ENCODE results near the gene BAIAP2L1.
A peak's percentile ranks its signal among the peaks of the same experiment; 100 is the strongest.
"Not testable (repeated sequence)": the region's sequence is repeated elsewhere in the genome, so short reads cannot be mapped to it uniquely, and the experiment has no call there.

The BAIAP2L1 gene

GRCh38 chr7:98399462-98399861 lies 1.4 kb downstream of the BAIAP2L1 start:
- H3K27ac ChIP-seq (ENCODE audit: low read depth in 2 of 2, low read length in 2 of 2), result peak overlapping the region; percentile 92 to 98
- no peaks in the 10 kb centered on the region for H3K9me3 ChIP-seq (ENCODE audit: control insufficient read depth in 2 of 2, low read length in 2 of 2)
- no peaks in the 10 kb centered on the region for H3K27me3 ChIP-seq (ENCODE audit: control insufficient read depth in 2 of 2, insufficient read depth in 2 of 2, low read length in 2 of 2)
- no peaks in the 10 kb centered on the region for H3K36me3 ChIP-seq (ENCODE audit: control insufficient read depth in 2 of 2, insufficient read depth in 2 of 2, low read length in 2 of 2)
- peak overlapping the region; percentile 81 to 94 for H3K4me3 ChIP-seq (ENCODE audit: low read length in 2 of 2)
- peaks cover 2 to 26% of the 10 kb centered on the region in 2 donors for H3K4me1 ChIP-seq (ENCODE audit: control insufficient read depth in 2 of 2, insufficient read depth in 2 of 2, low read length in 2 of 2)
- H3K9ac ChIP-seq (ENCODE audit: low read depth in 1 of 2, low read length in 2 of 2), result peak overlapping the region; percentile 32 to 81

- peak overlapping the region; percentile 81 to 94 for H3K4me3 ChIP-seq (ENCODE audit: low read length in 2 of 2)
These were observed 2.1 kb downstream of the BAIAP2L1 start for GRCh38 chr7:98398567-98399372.

GRCh38 chr7:98396768-98397167 lies 4.1 kb downstream of the BAIAP2L1 start:
- H3K4me3 ChIP-seq (ENCODE audit: low read length in 2 of 2), result no peak overlapping the region
- H3K9me3 ChIP-seq (ENCODE audit: control insufficient read depth in 2 of 2, low read length in 2 of 2), result no peaks in the 10 kb centered on the region
- H3K9ac ChIP-seq (ENCODE audit: low read depth in 1 of 2, low read length in 2 of 2), result no peak overlapping the region
- H3K27me3 ChIP-seq (ENCODE audit: control insufficient read depth in 2 of 2, insufficient read depth in 2 of 2, low read length in 2 of 2), result no peaks in the 10 kb centered on the region
- no peak overlapping the region for H3K27ac ChIP-seq (ENCODE audit: low read depth in 2 of 2, low read length in 2 of 2)
- H3K36me3 ChIP-seq (ENCODE audit: control insufficient read depth in 2 of 2, insufficient read depth in 2 of 2, low read length in 2 of 2), result no peaks in the 10 kb centered on the region
- peaks cover 2 to 18% of the 10 kb centered on the region in 2 donors for H3K4me1 ChIP-seq (ENCODE audit: control insufficient read depth in 2 of 2, insufficient read depth in 2 of 2, low read length in 2 of 2)

More at GRCh38 chr7:98398567-98399372, 2.1 kb downstream of the BAIAP2L1 start:
- peak overlapping the region; percentile 32 to 81 for H3K9ac ChIP-seq (ENCODE audit: low read depth in 1 of 2, low read length in 2 of 2)
- H3K4me1 ChIP-seq (ENCODE audit: control insufficient read depth in 2 of 2, insufficient read depth in 2 of 2, low read length in 2 of 2), result peaks cover 2 to 23% of the 10 kb centered on the region in 2 donors
- H3K36me3 ChIP-seq (ENCODE audit: control insufficient read depth in 2 of 2, insufficient read depth in 2 of 2, low read length in 2 of 2), result no peaks in the 10 kb centered on the region
- H3K27me3 ChIP-seq (ENCODE audit: control insufficient read depth in 2 of 2, insufficient read depth in 2 of 2, low read length in 2 of 2), result no peaks in the 10 kb centered on the region
- no peaks in the 10 kb centered on the region for H3K9me3 ChIP-seq (ENCODE audit: control insufficient read depth in 2 of 2, low read length in 2 of 2)
- peak overlapping the region; percentile 92 to 98 for H3K27ac ChIP-seq (ENCODE audit: low read depth in 2 of 2, low read length in 2 of 2)

GRCh38 chr7:98395951-98396350 lies 4.9 kb downstream of the BAIAP2L1 start:
- no peak overlapping the region for H3K4me3 ChIP-seq (ENCODE audit: low read length in 2 of 2)
- H3K9me3 ChIP-seq (ENCODE audit: control insufficient read depth in 2 of 2, low read length in 2 of 2), result no peaks in the 10 kb centered on the region
- no peak overlapping the region for H3K9ac ChIP-seq (ENCODE audit: low read depth in 1 of 2, low read length in 2 of 2)
- no peaks in the 10 kb centered on the region for H3K27me3 ChIP-seq (ENCODE audit: control insufficient read depth in 2 of 2, insufficient read depth in 2 of 2, low read length in 2 of 2)
- H3K4me1 ChIP-seq (ENCODE audit: control insufficient read depth in 2 of 2, insufficient read depth in 2 of 2, low read length in 2 of 2), result peaks cover 0 to 18% of the 10 kb centered on the region in 2 donors
- no peaks in the 10 kb centered on the region for H3K36me3 ChIP-seq (ENCODE audit: control insufficient read depth in 2 of 2, insufficient read depth in 2 of 2, low read length in 2 of 2)
- no peak overlapping the region for H3K27ac ChIP-seq (ENCODE audit: low read depth in 2 of 2, low read length in 2 of 2)

- Histone ChIP-seq H3K36me3 (ENCODE audit: control insufficient read depth in 2 of 2, insufficient read depth in 2 of 2, low read length in 2 of 2) (no peaks in the 10 kb centered on the region), H3K9ac (ENCODE audit: low read depth in 1 of 2, low read length in 2 of 2) (no peak overlapping the region), H3K27ac (ENCODE audit: low read depth in 2 of 2, low read length in 2 of 2) (no peak overlapping the region), H3K9me3 (ENCODE audit: control insufficient read depth in 2 of 2, low read length in 2 of 2) (no peaks in the 10 kb centered on the region), H3K4me3 (ENCODE audit: low read length in 2 of 2) (no peak overlapping the region), H3K4me1 (ENCODE audit: control insufficient read depth in 2 of 2, insufficient read depth in 2 of 2, low read length in 2 of 2) (peaks cover 0 to 18% of the 10 kb centered on the region in 2 donors), H3K27me3 (ENCODE audit: control insufficient read depth in 2 of 2, insufficient read depth in 2 of 2, low read length in 2 of 2) (no peaks in the 10 kb centered on the region)
These were observed 5.4 kb downstream of the BAIAP2L1 start for GRCh38 chr7:98395481-98395880.

- Histone ChIP-seq H3K9me3 (ENCODE audit: control insufficient read depth in 2 of 2, low read length in 2 of 2) (no peaks in the 10 kb centered on the region), H3K36me3 (ENCODE audit: control insufficient read depth in 2 of 2, insufficient read depth in 2 of 2, low read length in 2 of 2) (no peaks in the 10 kb centered on the region), H3K4me3 (ENCODE audit: low read length in 2 of 2) (no peak overlapping the region), H3K27me3 (ENCODE audit: control insufficient read depth in 2 of 2, insufficient read depth in 2 of 2, low read length in 2 of 2) (no peaks in the 10 kb centered on the region), H3K27ac (ENCODE audit: low read depth in 2 of 2, low read length in 2 of 2) (no peak overlapping the region), H3K4me1 (ENCODE audit: control insufficient read depth in 2 of 2, insufficient read depth in 2 of 2, low read length in 2 of 2) (peaks cover 0 to 18% of the 10 kb centered on the region in 2 donors), H3K9ac (ENCODE audit: low read depth in 1 of 2, low read length in 2 of 2) (no peak overlapping the region)
These were observed 6.5 kb downstream of the BAIAP2L1 start for GRCh38 chr7:98394377-98394836.

GRCh38 chr7:98387544-98388226 lies 13.2 kb downstream of the BAIAP2L1 start:
- H3K27ac ChIP-seq (ENCODE audit: low read depth in 2 of 2, low read length in 2 of 2), result peak overlapping the region in 1 of 2 donors; percentile 51
- H3K4me1 ChIP-seq (ENCODE audit: control insufficient read depth in 2 of 2, insufficient read depth in 2 of 2, low read length in 2 of 2), result peaks cover 9 to 27% of the 10 kb centered on the region in 2 donors
- H3K36me3 ChIP-seq (ENCODE audit: control insufficient read depth in 2 of 2, insufficient read depth in 2 of 2, low read length in 2 of 2), result peaks cover 0 to 2% of the 10 kb centered on the region in 2 donors
- no peaks in the 10 kb centered on the region for H3K27me3 ChIP-seq (ENCODE audit: control insufficient read depth in 2 of 2, insufficient read depth in 2 of 2, low read length in 2 of 2)
- H3K9ac ChIP-seq (ENCODE audit: low read depth in 1 of 2, low read length in 2 of 2), result no peak overlapping the region
- no peak overlapping the region for H3K4me3 ChIP-seq (ENCODE audit: low read length in 2 of 2)
- H3K9me3 ChIP-seq (ENCODE audit: control insufficient read depth in 2 of 2, low read length in 2 of 2), result no peaks in the 10 kb centered on the region

GRCh38 chr7:98387131-98387530 lies 13.8 kb downstream of the BAIAP2L1 start:
- peaks cover 9 to 29% of the 10 kb centered on the region in 2 donors for H3K4me1 ChIP-seq (ENCODE audit: control insufficient read depth in 2 of 2, insufficient read depth in 2 of 2, low read length in 2 of 2)
- H3K36me3 ChIP-seq (ENCODE audit: control insufficient read depth in 2 of 2, insufficient read depth in 2 of 2, low read length in 2 of 2), result peaks cover 0 to 2% of the 10 kb centered on the region in 2 donors
- H3K4me3 ChIP-seq (ENCODE audit: low read length in 2 of 2), result no peak overlapping the region
- H3K9ac ChIP-seq (ENCODE audit: low read depth in 1 of 2, low read length in 2 of 2), result no peak overlapping the region
- no peaks in the 10 kb centered on the region for H3K27me3 ChIP-seq (ENCODE audit: control insufficient read depth in 2 of 2, insufficient read depth in 2 of 2, low read length in 2 of 2)
- peak overlapping the region in 1 of 2 donors; percentile 51 for H3K27ac ChIP-seq (ENCODE audit: low read depth in 2 of 2, low read length in 2 of 2)
- H3K9me3 ChIP-seq (ENCODE audit: control insufficient read depth in 2 of 2, low read length in 2 of 2), result no peaks in the 10 kb centered on the region

- H3K36me3 ChIP-seq (ENCODE audit: control insufficient read depth in 2 of 2, insufficient read depth in 2 of 2, low read length in 2 of 2); H3K4me3 ChIP-seq (ENCODE audit: low read length in 2 of 2); H3K9ac ChIP-seq (ENCODE audit: low read depth in 1 of 2, low read length in 2 of 2); H3K9me3 ChIP-seq (ENCODE audit: control insufficient read depth in 2 of 2, low read length in 2 of 2); H3K27me3 ChIP-seq (ENCODE audit: control insufficient read depth in 2 of 2, insufficient read depth in 2 of 2, low read length in 2 of 2): not testable (repeated sequence)
- Histone ChIP-seq H3K4me1 (ENCODE audit: control insufficient read depth in 2 of 2, insufficient read depth in 2 of 2, low read length in 2 of 2) (peaks cover 13 to 38% of the 10 kb centered on the region in 2 donors), H3K27ac (ENCODE audit: low read depth in 2 of 2, low read length in 2 of 2) (peak overlapping the region; percentile 79 to 83)
These were observed 15.4 kb downstream of the BAIAP2L1 start for GRCh38 chr7:98385532-98385931.

- peaks cover 4 to 14% of the 10 kb centered on the region in 2 donors for H3K4me1 ChIP-seq (ENCODE audit: control insufficient read depth in 2 of 2, insufficient read depth in 2 of 2, low read length in 2 of 2)
- no peaks in the 10 kb centered on the region for H3K36me3 ChIP-seq (ENCODE audit: control insufficient read depth in 2 of 2, insufficient read depth in 2 of 2, low read length in 2 of 2)
- H3K4me3 ChIP-seq (ENCODE audit: low read length in 2 of 2), result no peak overlapping the region
- no peak overlapping the region for H3K9ac ChIP-seq (ENCODE audit: low read depth in 1 of 2, low read length in 2 of 2)
- H3K9me3 ChIP-seq (ENCODE audit: control insufficient read depth in 2 of 2, low read length in 2 of 2), result no peaks in the 10 kb centered on the region
- H3K27me3 ChIP-seq (ENCODE audit: control insufficient read depth in 2 of 2, insufficient read depth in 2 of 2, low read length in 2 of 2), result no peaks in the 10 kb centered on the region
- H3K27ac ChIP-seq (ENCODE audit: low read depth in 2 of 2, low read length in 2 of 2), result no peak overlapping the region
These were observed 22.6 kb downstream of the BAIAP2L1 start for GRCh38 chr7:98378210-98378819.

Measured in mucosa of rectum (tissue), 2 donors.